GM12878 (cell line): ENCODE results near the gene SSX2IP. TPM values are rescaled to one million over a fixed set of nuclear protein-coding genes. Genes with fewer than 3 reads are reported as not detected.

ENCODE experiments used
- ATAC-seq: fragments of 200-7000 bp; cut with Tn5 transposase; 3 replicates; pipeline ENCODE4 v1.9.1; 2020; ENCODE audit warnings: mild to moderate bottlenecking, moderate library complexity
- BruUV-seq: library from RNA; stranded (reverse); fragments of 400-500 nt; replicated peaks from 2 replicates; lab custom pipeline; 2021; lab: Mats Ljungman, UMichigan
- CTCF ChIA-PET: fragments of 300-600 bp; sonication (Branson Sonifier 250); formaldehyde crosslinking; extraction: SDS; loops from one replicate; lab custom pipeline; 2021; ENCODE audit warnings: inconsistent platforms; lab: Yijun Ruan, JAX
- POLR2A ChIA-PET: fragments of 350-600 bp; formaldehyde crosslinking; extraction: SDS; loops from one replicate; lab custom pipeline; 2021; ENCODE audit warnings: inconsistent platforms; lab: Charles Lee
- RAD21 ChIA-PET: fragments of 300-600 bp; sonication (Branson Sonifier 250); formaldehyde crosslinking; loops from one replicate; lab custom pipeline; 2023; ENCODE audit warnings: antibody characterized with exemption; ENCODE audit not compliant: unreplicated experiment; lab: Charles Lee
- SMC1A ChIA-PET: fragments of 300-600 bp; sonication (Branson Sonifier 250); formaldehyde crosslinking; loops from one replicate; lab custom pipeline; 2023; ENCODE audit not compliant: unreplicated experiment, uncharacterized antibody; lab: Charles Lee
- DNase-seq: peaks from one replicate; pipeline ENCODE4 v3.0.0-alpha.2; 2011; ENCODE audit warnings: low read depth, low spot score
- FAIRE-seq: peaks from 3 replicates; lab custom pipeline; 2011; peaks lifted over from hg19 to GRCh38; lab: Jason Lieb, UNC
- H2AFZ ChIP-seq: 2 replicates; pipeline ENCODE4 v1.6.0; 2011; ENCODE audit warnings: low read depth, low read length, control low read depth; ENCODE audit not compliant: control insufficient read depth
- H3K27ac ChIP-seq: 2 replicates; pipeline ENCODE4 v1.5.1; 2011; ENCODE audit warnings: control low read depth; ENCODE audit not compliant: control insufficient read depth, insufficient read depth
- H3K27me3 ChIP-seq, 2 experiments: replicated peaks in 1 of 2; 2 replicates each; pipeline versions ENCODE4 v1.6.0 to v1.6.1; 2011; ENCODE audit warnings: low read length in 1 of 2; ENCODE audit not compliant: control insufficient read depth in 2 of 2, insufficient read depth in 2 of 2
- H3K36me3 ChIP-seq, 2 experiments: 2 replicates each; pipeline ENCODE4 v1.5.1; 2011; ENCODE audit warnings: low read length in 1 of 2; ENCODE audit not compliant: control insufficient read depth in 2 of 2, insufficient read depth in 2 of 2
- H3K4me1 ChIP-seq: 2 replicates; pipeline ENCODE4 v1.6.1; 2011; ENCODE audit warnings: mild to moderate bottlenecking, low read length, moderate library complexity, mixed read lengths; ENCODE audit not compliant: control insufficient read depth, insufficient read depth
- H3K4me2 ChIP-seq: 2 replicates; pipeline ENCODE4 v1.6.0; 2011; ENCODE audit warnings: control low read depth; ENCODE audit not compliant: control insufficient read depth, insufficient read depth
- H3K4me3 ChIP-seq: fragments of 200-600 bp; sonication (generic); 2 replicates; pipeline ENCODE4 v1.5.1; 2016
- H3K79me2 ChIP-seq: 2 replicates; pipeline ENCODE4 v1.6.0; 2011; ENCODE audit warnings: low read length; ENCODE audit not compliant: control insufficient read depth, insufficient read depth
- H3K9ac ChIP-seq: 2 replicates; pipeline ENCODE4 v1.8.0; 2011; ENCODE audit warnings: low read length, control low read depth, mixed read lengths; ENCODE audit not compliant: control insufficient read depth, insufficient read depth
- H3K9me3 ChIP-seq: replicated peaks from 3 replicates; pipeline ENCODE4 v1.5.1; 2011; ENCODE audit warnings: mild to moderate bottlenecking, low read length; ENCODE audit not compliant: control insufficient read depth, insufficient read depth
- H4K20me1 ChIP-seq: 2 replicates; pipeline ENCODE4 v1.6.0; 2011; ENCODE audit not compliant: control insufficient read depth, insufficient read depth
- IRF5 ChIP-seq: fragments of 450-650 bp; IDR thresholded peaks from 2 replicates; pipeline ENCODE4 v1.6.1; 2017; ENCODE audit warnings: borderline replicate concordance
- PAX8 ChIP-seq: fragments of 450-650 bp; IDR thresholded peaks from 2 replicates; pipeline ENCODE4 v1.6.1; 2017; ENCODE audit warnings: mild to moderate bottlenecking, moderate library complexity
- PML ChIP-seq: IDR thresholded peaks from 2 replicates; pipeline ENCODE4 v1.6.1; 2012; ENCODE audit warnings: low read length, inconsistent platforms
- RELB ChIP-seq: fragments of 450-650 bp; IDR thresholded peaks from 2 replicates; pipeline ENCODE4 v1.6.1; 2017; ENCODE audit warnings: low read depth, mild to moderate bottlenecking, moderate library complexity
- SMARCA5 ChIP-seq: fragments of 450-650 bp; IDR thresholded peaks from 2 replicates; pipeline ENCODE4 v1.6.1; 2017; ENCODE audit warnings: mild to moderate bottlenecking
- SPI1 ChIP-seq: IDR thresholded peaks from 2 replicates; pipeline ENCODE4 v1.6.1; 2011; ENCODE audit warnings: low read depth, mild to moderate bottlenecking, low read length, moderate library complexity, borderline replicate concordance; ENCODE audit not compliant: insufficient read depth
- SUPT20H ChIP-seq: IDR thresholded peaks from 2 replicates; pipeline ENCODE4 v1.6.1; 2011; ENCODE audit warnings: low read depth, mild to moderate bottlenecking, low read length, moderate library complexity, borderline replicate concordance; ENCODE audit not compliant: control insufficient read depth
- TBL1XR1 ChIP-seq: IDR thresholded peaks from 2 replicates; pipeline ENCODE4 v1.6.1; 2012; ENCODE audit warnings: low read depth, low read length, improper control_type of control experiment
- TCF12 ChIP-seq: IDR thresholded peaks from 2 replicates; pipeline ENCODE4 v1.6.1; 2011; ENCODE audit warnings: low read depth, mild to moderate bottlenecking, low read length
- ZNF384 ChIP-seq: IDR thresholded peaks from 2 replicates; pipeline ENCODE4 v1.6.1; 2012; ENCODE audit warnings: low read depth, mild to moderate bottlenecking, low read length, improper control_type of control experiment, borderline replicate concordance
- WGBS: methylation state at CpG from one replicate; pipeline ENCODE4 v1.1.6; 2016; ENCODE audit warnings: low lambda C conversion rate; ENCODE audit not compliant: insufficient replicate concordance, insufficient coverage; ENCODE audit errors: missing lambda C conversion rate; 5-methylcytosine and 5-hydroxymethylcytosine counted together
- in situ Hi-C: fragments of 300-500 bp; cut with MboI; formaldehyde crosslinking; loops from 9 replicates; pipeline ENCODE4 v1.14.3; 2018; ENCODE audit warnings: mixed read lengths
- intact Hi-C: fragments of 100-400 bp; cut with micrococcal nuclease; formaldehyde crosslinking; loops from one replicate; pipeline ENCODE4 v1.14.2; 2022; ENCODE audit not compliant: unreplicated experiment
- polyA plus RNA-seq, 11 experiments: library from polyadenylated mRNA; depleted of rRNA in 4 of 11; unstranded in 6 of 11; stranded (reverse) in 5 of 11; fragments of >200 nt; fragmentation: Nextera tagmentation in 4 of 11; fragmentation: Illumina TruSeq in 1 of 11; extraction: Ambion mirVana in 4 of 11; extraction: Trizol in 1 of 11; gene quantifications; 1 replicate in 1 of 11; 2 replicates in 10 of 11; pipeline versions ENCODE4 v1.2.1 to v1.2.3, GENCODE V29; 2011 to 2016; ENCODE audit warnings: inconsistent platforms in 2 of 11, missing spikeins in 2 of 11, low read depth in 1 of 11
- total RNA-seq, 4 experiments: library from RNA; depleted of rRNA in 3 of 4; stranded (reverse); fragments of >200 nt in 3 of 4; fragmentation: Illumina TruSeq in 1 of 4; extraction: Trizol in 1 of 4; gene quantifications; 2 replicates each; pipeline versions ENCODE4 v1.2.1 to v1.2.3, GENCODE V29; 2013 to 2021

Gene SSX2IP
- total and polyA plus RNA-seq, 10 of the 15 experiments (the other 5 are each of a cell fraction or from before 2014, with no cell fraction given) = 3.3 to 14.0 (median 10.4) TPM

GRCh38 chr1:84702143-84702542, 11.9 kb upstream of the SSX2IP start (continued):
- no peak for TF ChIP-seq ZNF384

GRCh38 chr1:84701376-84701775, 11.1 kb upstream of the SSX2IP start:
- no peak for FAIRE-seq
- H2AFZ ChIP-seq = no peak overlapping the region
- TF ChIP-seq TBL1XR1 (no peak), SMARCA5 (no peak), PML (no peak)
- ChIA-PET POLR2A (interaction anchor here (0.5 to 5.2 kb wide), 4 partner anchors 8 to 171 kb away, joined by 3 to 32 read pairs (median 4); no protein-coding TSS in a partner anchor), CTCF (interaction anchor here (0.8 to 1.8 kb wide), 5 partner anchors 12 to 71 kb away, joined by 3 to 4 read pairs (median 3); no protein-coding TSS in a partner anchor), RAD21 (interaction anchor here (1.3 kb wide), 2 partner anchors 9 to 12 kb away, joined by 3 read pairs; no protein-coding TSS in a partner anchor), SMC1A (interaction anchor here (0.7 to 12.6 kb wide), 10 partner anchors 8 to 82 kb away, joined by 3 to 113 read pairs (median 5); no protein-coding TSS in a partner anchor)
- H3K4me3 ChIP-seq = no peak overlapping the region
- H3K36me3 ChIP-seq = no peaks in the 10 kb centered on the region
- intact Hi-C loops = no loop called here
- H3K4me1 ChIP-seq = peaks cover 4% of the 10 kb centered on the region; the same call in 1 of the 2 replicates
- no peak overlapping the region for H3K4me2 ChIP-seq
- H3K27me3 ChIP-seq = no peaks in the 10 kb centered on the region; a peak in 1 of 4 replicates
- no peaks in the 10 kb centered on the region for H3K79me2 ChIP-seq
- H3K27ac ChIP-seq = no peak overlapping the region
- no peaks in the 10 kb centered on the region for H4K20me1 ChIP-seq
- ATAC-seq = no peak
- H3K9ac ChIP-seq = no peak overlapping the region
- no peak for DNase-seq
- no TSS peak for BruUV-seq
- WGBS = 66% methylated on average over 5 of the region's 5 CpGs
- in situ Hi-C loops = no loop called here
- H3K9me3 ChIP-seq = no peaks in the 10 kb centered on the region

GRCh38 chr1:84700070-84700469, 9.8 kb upstream of the SSX2IP start:
- H3K4me2 ChIP-seq = peak overlapping the region; percentile 60; the same call in 1 of the 2 replicates
- no peak for DNase-seq
- H2AFZ ChIP-seq = peak overlapping the region; percentile 77
- no peak overlapping the region for H3K4me3 ChIP-seq
- no TSS peak for BruUV-seq
- POLR2A ChIA-PET = no interaction called here
- H3K27ac ChIP-seq = no peak overlapping the region
- RAD21 ChIA-PET = interaction anchor here (0.6 to 1.7 kb wide), 5 partner anchors 11 to 98 kb away, joined by 3 to 7 read pairs (median 3); no protein-coding TSS in a partner anchor
- no peaks in the 10 kb centered on the region for H4K20me1 ChIP-seq
- 0% methylated on average over 1 of the region's 1 CpG for WGBS
- H3K4me1 ChIP-seq = peaks cover 4% of the 10 kb centered on the region; the same call in 1 of the 2 replicates
- ATAC-seq = peak; percentile 83
- CTCF ChIA-PET = interaction anchor here (0.7 to 1.7 kb wide), 6 partner anchors 8 to 47 kb away, joined by 3 to 8 read pairs (median 4); no protein-coding TSS in a partner anchor
- no peaks in the 10 kb centered on the region for H3K9me3 ChIP-seq
- in situ Hi-C loops = no loop called here
- intact Hi-C loops = no loop called here
- H3K79me2 ChIP-seq = no peaks in the 10 kb centered on the region
- H3K9ac ChIP-seq = no peak overlapping the region
- H3K36me3 ChIP-seq = no peaks in the 10 kb centered on the region
- FAIRE-seq = no peak
- no peaks in the 10 kb centered on the region; a peak in 1 of 4 replicates for H3K27me3 ChIP-seq
- SMC1A ChIA-PET = interaction anchor here (0.6 to 12.6 kb wide), 8 partner anchors 13 to 54 kb away, joined by 3 to 113 read pairs (median 6); no protein-coding TSS in a partner anchor
- TF ChIP-seq SPI1 (peak; percentile 31; the same call in 1 of the 2 replicates), SUPT20H (no peak), IRF5 (no peak), RELB (peak; percentile 11; the same call in 1 of the 2 replicates), TCF12 (no peak), PAX8 (no peak)
